ENCODE data around the gene PPP2R2C. TPM values are rescaled to one million over a fixed set of nuclear protein-coding genes. Genes with fewer than 3 reads are reported as not detected.

PPP2R2C gene
- total RNA-seq, 2 donors from 2014 or later, result 0.66 to 0.78 TPM

- Histone ChIP-seq H3K27me3 (peaks cover 0 to 4% of the 10 kb centered on the region in 2 donors), H3K4me1 (peaks cover 13% of the 10 kb centered on the region), H3K4me3 (no peak overlapping the region), H3K36me3 (replicated peaks in 1 of 2; ENCODE audit: insufficient read depth in 1 of 2, low read depth in 2 of 2) (no peaks in the 10 kb centered on the region), H3K9me3 (no peaks in the 10 kb centered on the region), H3K27ac (no peak overlapping the region)
- intact Hi-C loops (cut with DNase I), result no loop called here
- 55% methylated on average over 1 of the region's 1 CpG; no CpG with 5 or more reads in 1 of the 2 donors for WGBS, 2 donors
- no peak for DNase-seq
- TF ChIP-seq POLR2A (IDR thresholded peaks at IDR 0.05), result no peak
- TF ChIP-seq CTCF (IDR thresholded peaks at IDR 0.05), result no peak
- no peak for ATAC-seq
Observed at GRCh38 chr4:6468376-6468775, 4.0 kb downstream of the PPP2R2C start.

GRCh38 chr4:6467600-6467999 is 4.8 kb downstream of the PPP2R2C start:
- Histone ChIP-seq H3K27me3 (peaks cover 0 to 4% of the 10 kb centered on the region in 2 donors), H3K36me3 (replicated peaks in 1 of 2; ENCODE audit: insufficient read depth in 1 of 2, low read depth in 2 of 2) (no peaks in the 10 kb centered on the region), H3K27ac (no peak overlapping the region), H3K4me3 (no peak overlapping the region), H3K9me3 (no peaks in the 10 kb centered on the region), H3K4me1 (peaks cover 13% of the 10 kb centered on the region)
- no peak for ATAC-seq
- 44 to 61% methylated on average over 6 of the region's 6 CpGs for WGBS, 2 donors
- TF ChIP-seq CTCF (IDR thresholded peaks at IDR 0.05), result no peak
- intact Hi-C loops (cut with DNase I), result no loop called here
- DNase-seq, result no peak

GRCh38 chr4:6466756-6467381 is 5.5 kb downstream of the PPP2R2C start:
- Histone ChIP-seq H3K36me3 (replicated peaks in 1 of 2; ENCODE audit: insufficient read depth in 1 of 2, low read depth in 2 of 2) (no peaks in the 10 kb centered on the region), H3K9me3 (no peaks in the 10 kb centered on the region), H3K27me3 (peaks cover 0 to 4% of the 10 kb centered on the region in 2 donors), H3K4me1 (peaks cover 13% of the 10 kb centered on the region), H3K27ac (no peak overlapping the region), H3K4me3 (no peak overlapping the region)
- intact Hi-C loops (cut with DNase I), result no loop called here
- no peak for TF ChIP-seq CTCF (IDR thresholded peaks at IDR 0.05)
- TF ChIP-seq POLR2A (IDR thresholded peaks at IDR 0.05), result no peak
- ATAC-seq, result no peak
- WGBS, 2 donors, result 58 to 59% methylated on average over 8 to 9 of the region's 9 CpGs
- no peak for DNase-seq

GRCh38 chr4:6465955-6466354 is 6.5 kb downstream of the PPP2R2C start:
- ATAC-seq, result no peak
- no peak for TF ChIP-seq CTCF (IDR thresholded peaks at IDR 0.05)
- TF ChIP-seq POLR2A (IDR thresholded peaks at IDR 0.05), result no peak
- DNase-seq, result no peak
- no peak overlapping the region for H3K4me3 ChIP-seq
- no peaks in the 10 kb centered on the region for H3K9me3 ChIP-seq
- intact Hi-C loops (cut with DNase I), result no loop called here
- 60 to 64% methylated on average over 11 of the region's 11 CpGs for WGBS, 2 donors
- H3K4me1 ChIP-seq, result peaks cover 10% of the 10 kb centered on the region
- H3K36me3 ChIP-seq (replicated peaks in 1 of 2; ENCODE audit: insufficient read depth in 1 of 2, low read depth in 2 of 2), result no peaks in the 10 kb centered on the region
- no peaks in the 10 kb centered on the region for H3K27me3 ChIP-seq
- H3K27ac ChIP-seq, result no peak overlapping the region

Data from body of pancreas (tissue), 4 donors.